Hematopoietic multipotent progenitor cell treated with erythropoietin and hydrocortisone succinate and interleukin-3 and kit ligand, for 15 days (in vitro differentiated cells): ENCODE results near the gene SPAAR.
"Not testable (repeated sequence)": the region's sequence is repeated elsewhere in the genome, so short reads cannot be mapped to it uniquely, and the experiment has no call there.

Source experiments
- DNase-seq: peaks from one replicate; pipeline ENCODE4 v3.0.0-alpha.2; 2015; ENCODE audit warnings: low spot score

SPAAR gene

DNA sequence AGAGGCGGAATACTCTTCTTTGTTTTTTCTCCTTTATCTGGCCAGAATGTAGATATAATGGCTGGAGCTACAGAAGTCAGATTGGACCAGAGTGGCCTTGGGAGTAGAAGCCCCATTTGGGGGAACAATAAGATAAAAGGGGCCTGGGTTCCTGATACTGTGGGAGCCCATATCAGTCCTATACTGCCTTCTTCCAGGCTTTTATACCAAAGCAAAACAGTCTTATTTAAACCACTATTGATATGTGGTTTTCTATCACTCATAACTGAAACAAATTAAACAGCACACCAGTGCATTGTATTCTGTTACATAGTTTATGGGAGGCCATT is 14.3 kb downstream of the SPAAR start:
- DNase-seq, result no peak

DNA sequence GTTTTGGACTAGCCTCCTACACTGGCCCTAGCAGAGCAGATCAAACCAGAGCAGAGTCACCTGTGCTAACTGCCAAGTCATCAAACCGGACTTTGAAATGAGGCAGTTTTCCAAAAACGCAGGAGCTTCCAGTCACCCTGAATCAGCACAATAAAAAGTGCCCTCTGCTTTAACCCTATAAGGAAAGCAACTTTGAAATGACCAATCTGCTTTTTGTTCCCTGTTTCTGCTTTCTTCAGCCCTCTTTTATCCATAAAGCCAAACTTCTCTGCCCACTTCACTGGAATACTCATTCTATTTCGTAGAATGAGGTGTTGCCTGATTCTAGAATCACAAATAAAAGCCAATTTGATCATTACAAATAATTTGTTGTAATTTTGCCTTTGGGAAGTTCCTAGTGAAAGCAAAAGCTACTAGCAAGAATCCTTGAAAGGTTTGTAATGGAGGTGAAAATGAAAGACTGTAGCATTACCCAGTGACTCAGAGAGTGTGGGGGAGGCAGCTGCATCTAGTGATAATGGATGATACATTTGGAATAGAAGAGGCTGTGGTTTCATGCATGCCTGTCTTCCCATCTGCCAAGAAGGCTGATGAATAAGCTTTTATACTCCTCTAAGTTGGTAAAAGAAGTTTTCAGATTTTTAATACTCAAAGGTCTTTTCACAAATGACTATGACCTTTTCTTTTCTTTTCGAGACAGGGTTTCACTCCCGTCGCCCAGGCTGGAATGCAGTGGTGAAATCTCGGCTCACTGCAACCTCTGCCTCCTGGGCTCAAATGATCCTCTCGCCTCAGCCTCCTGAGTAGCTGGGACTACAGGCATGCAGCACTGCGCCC is 14.9 kb downstream of the SPAAR start:
- DNase-seq, result peak; percentile 36

DNA sequence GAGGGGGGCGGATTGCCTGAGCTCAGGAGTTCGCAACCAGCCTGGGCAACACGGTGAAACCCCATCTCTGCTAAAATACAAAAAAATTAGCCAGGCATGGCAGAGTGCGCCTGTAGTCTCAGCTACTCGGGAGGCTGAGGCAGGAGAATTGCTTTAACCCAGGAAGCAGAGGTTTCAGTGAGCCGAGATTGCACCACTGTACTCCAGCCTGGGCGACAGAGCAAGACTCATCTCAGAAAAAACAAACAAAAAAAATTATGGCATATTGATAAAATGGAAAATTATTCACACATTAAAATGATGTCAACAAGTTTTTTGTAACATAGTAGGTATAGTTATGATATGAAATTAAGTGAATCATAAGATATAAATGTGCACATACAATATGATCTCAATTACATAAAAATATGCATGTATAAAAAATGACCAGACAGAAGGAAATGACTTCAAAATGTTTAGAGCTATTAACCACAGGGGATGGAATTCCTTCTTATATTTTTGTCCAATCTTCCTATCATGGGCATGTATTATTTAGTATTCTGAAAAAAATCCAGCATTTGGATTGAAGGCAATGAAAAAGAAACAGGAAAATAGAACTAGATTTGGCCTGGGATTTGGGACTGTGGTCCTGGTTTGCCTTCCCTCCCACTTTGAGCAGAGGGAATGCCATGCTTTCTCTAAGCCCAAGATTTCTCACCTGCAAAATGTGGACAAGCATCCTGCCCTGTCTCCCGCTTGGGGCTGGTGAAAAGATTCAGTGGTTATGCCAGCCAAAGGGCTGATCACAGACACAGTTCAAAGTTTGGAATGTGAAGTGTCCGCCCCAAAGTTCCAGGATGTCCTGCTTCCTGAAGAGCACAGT is 19.5 kb downstream of the SPAAR start:
- DNase-seq, result no peak

DNA sequence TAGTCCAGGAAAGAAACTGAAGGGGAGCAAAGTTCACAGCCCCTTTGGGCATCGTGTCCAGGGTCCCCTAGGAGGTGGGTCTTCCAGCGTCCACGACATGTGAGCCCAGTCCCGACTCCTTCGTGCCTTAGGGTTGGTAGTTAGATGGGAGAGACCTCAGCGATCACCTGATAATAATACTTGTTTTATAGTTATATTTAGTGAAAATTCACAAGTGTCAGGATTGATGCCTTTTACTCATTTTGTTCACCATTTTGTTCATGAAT is 20.1 kb downstream of the SPAAR start:
- no peak for DNase-seq

DNA sequence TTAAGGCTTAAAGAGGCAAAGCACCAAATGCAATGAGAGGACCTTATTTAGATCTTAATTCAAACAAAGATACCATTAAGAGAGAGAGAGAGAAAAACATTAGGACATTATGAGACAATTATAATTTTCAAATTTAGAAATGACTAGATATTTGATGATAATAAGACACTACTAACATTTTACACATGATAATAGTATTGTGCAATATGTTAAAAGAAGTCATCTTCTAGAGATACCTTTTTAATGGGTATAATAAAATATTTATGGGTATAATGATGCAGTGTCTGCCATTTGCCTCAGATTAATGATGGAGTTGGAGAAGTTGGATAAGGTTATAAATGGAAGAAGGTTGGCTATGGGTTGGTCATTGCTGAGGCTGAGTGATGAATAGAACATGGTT is 21.2 kb downstream of the SPAAR start:
- no peak for DNase-seq

DNA sequence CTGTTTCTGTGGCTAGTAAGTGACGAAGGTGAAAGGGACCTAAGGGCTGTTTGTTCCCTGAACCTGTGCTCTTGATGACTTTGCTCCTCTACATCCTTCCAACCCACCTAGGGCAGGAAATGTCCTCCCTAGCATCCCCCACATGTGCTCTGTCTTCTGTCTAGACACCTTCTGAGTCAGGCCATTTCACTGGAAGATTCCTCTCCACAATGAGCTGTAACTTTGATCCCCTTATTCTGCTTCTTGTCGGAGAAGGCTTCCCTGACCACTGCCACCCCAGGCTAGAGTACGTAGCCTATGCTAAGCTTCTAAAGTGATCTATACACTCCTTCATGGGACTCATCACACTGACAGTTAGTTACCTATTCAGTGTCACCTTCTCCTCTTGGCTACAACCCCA is 21.7 kb downstream of the SPAAR start:
- DNase-seq, result no peak

DNA sequence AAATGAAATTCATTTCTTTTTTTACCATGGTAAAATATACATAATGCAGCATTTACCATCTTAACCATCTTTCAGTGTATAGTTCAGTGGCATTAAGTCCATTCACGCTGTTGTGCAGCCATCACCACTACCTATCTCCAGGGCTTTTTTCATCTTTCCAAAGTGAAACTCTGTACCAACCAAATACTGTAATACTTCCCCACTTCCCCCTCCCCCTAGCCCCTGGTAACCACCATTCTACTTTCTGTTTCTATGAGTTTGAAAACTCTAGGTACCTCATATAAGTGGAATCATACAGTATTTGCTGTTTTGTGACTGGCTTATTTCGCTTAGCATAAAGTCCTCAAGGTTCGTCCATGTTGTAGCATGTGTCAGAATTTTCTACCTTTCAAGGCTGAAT is 23.4 kb downstream of the SPAAR start:
- DNase-seq, result no peak

DNA sequence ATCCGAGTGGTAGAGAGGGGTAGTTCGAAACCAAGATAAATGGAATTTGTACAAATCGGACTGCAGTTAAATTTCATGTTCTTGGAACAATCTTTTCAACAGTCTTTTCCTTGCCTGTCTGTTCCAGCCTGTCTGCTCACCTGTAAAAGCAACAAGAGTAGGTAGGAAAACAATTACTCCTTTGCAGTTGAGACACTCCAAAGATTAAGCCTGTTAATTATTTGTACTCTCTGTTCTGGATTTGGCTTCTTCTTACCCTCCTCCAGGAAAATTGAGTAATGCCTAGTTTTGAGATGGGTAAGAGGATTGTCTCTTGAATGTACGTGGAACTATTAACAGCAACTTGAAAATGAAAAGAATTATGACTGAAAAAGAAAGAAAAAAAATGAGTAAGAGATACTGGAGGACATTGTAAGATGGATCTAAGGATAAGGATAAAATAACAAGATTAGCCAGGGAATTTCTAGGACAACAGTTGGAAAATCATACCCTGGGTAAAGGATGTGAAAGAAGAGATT is 24.3 kb downstream of the SPAAR start:
- no peak for DNase-seq

DNA sequence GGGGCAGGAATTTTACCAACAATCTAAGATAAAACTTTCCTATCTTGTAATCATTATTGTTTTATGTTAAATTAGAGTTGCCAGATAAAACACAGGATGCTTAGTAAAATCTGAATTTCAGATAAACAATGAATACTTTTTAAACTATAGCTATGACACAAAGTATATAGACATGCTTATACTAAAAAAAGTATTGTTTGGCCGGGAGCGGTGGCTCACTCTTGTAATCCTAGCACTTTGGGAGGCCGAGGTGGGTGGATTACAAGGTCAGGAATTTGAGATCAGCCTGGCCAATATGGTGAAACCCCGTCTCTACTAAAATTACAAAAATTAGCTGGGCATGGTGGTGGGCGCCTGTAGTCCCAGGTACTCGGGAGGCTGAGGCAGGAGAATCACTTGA is 24.8 kb downstream of the SPAAR start:
- not testable (repeated sequence) for DNase-seq

DNA sequence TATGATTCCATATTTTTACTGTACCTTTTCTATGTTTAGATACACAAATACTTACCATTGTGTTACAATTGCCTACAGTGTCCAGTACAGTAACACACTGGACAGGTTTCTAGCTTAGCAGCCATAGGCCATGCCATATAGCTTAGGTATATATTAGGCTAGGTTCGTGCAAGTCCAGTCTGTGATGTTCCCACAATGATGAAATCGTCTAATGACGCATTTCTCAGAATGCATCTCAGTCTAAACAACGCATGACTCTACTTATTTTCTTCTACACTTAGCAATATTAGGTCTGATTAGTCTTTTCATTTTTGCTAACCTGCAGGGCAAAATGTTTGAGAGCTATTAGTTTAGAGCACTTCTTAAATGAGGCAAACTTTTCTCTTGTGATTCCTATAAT is 26.0 kb downstream of the SPAAR start:
- DNase-seq, result no peak

DNA sequence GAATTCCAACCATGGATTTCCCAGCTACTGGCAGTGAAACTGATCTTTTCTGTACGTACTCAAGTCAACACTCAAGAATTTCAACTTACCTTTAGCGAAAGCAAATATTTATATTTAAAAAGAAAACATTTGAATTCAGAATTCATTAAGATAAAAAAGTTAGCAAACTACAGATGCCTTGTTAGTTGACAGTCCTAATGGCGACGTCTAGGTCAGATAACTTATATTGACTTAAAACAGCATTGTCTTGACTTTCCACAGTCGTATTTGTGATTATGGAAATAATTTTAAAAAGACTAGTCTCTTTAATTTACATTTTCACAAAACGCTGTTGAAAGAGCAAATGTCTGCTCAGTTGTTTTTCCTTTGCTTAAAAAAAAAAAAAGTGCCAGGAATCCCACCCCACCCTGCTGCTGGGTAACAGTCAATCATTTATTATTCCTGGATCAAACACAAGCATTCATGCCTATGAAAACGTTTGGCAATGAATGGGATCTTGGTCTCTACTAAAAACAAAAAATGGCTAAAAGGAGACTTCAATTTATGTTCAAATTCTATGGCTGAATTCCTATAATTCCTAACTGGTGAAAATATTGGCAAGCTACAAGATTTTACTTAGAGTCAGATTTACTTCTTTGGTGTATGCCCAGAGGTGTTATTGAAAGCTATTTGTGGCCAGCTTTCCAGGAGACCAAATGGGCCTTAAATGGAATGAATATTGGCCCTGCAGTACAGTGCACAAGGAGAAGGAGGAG is 26.6 kb downstream of the SPAAR start:
- no peak for DNase-seq

DNA sequence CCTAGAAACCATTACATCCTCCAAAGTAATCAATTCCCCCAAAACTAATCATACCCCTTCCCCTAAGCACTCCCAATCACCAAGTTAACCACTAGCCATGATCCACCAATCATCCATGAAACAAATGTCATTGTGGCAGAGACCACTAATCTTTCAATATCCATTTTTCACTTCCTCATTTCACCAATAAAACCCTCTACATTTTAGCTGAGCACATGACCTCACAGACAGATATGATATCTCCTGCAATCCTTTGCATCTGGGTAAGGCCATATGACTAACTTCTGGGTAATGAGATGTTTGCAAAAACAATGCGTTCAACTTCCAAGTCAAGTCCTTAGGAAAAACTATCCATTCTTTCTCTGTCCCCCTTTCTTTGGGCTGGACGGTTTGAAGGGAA is 27.9 kb downstream of the SPAAR start:
- no peak for DNase-seq

DNA sequence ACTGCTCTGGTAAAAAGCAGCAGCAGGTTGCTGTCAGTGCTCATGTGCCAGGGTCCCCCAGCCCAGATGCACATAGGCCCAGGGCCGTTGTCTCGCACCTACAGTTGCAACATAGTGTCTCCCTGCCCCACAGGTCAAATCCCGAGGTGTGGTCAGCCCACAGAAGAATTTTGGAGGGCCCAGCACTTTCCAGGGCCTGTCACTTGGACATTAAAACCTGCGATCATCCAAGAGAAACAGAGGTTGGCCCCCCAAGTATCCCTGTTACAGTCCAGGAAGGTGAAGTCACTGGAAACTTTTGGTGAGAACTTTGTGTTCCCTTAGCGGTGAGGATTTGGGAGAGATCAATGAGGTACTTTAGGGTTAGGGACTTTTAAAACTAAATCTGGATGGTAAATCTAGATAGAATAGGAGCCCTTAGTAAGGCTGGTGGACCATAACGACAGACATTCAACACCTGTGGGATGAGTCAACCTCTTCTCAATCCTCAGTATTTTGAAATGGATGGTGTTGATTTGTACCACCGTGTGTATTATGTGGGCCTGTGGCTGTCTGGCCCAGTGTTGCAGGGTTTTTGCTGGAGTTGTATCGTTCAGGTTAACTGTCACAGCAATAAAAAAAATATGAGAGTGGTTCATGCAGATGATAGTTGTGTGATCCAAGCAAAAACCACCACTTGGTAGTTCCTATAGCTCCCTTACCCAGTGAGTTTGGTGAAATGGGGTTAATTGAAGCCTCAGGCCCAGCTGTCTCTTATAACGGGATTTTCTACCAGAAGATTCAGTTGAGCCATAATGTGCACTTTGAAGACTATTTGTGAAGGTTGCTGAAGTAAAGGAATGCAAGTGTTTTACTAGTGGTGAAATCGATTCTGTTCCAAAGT is 29.4 kb downstream of the SPAAR start:
- DNase-seq, result no peak

DNA sequence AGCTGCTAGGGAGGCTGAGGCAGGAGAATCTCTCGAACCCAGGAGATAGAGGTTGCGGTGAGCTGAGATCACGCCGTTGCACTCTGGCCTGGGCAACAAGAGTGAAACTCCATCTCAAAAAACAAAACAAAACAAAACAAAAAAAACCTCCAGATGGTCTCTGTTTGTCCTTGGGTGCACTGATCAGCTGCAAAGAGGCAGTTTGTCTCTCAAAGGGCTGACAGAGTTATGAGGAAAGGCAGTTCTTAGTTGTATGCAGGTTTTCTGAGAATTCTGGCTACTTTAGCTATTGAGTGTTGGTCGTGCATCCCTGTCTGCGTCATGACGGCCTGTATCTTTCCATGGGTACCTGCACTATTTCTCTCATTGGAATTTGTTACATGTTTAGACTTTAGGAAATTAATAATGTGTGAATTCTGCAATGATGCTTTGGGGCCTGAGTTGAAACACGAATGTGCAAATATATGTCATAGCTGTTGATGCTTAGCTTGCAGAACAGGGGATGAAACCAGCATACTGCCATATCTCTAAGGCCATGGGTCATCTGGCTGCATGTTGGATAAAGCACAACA is 30.5 kb downstream of the SPAAR start:
- DNase-seq, result no peak

DNA sequence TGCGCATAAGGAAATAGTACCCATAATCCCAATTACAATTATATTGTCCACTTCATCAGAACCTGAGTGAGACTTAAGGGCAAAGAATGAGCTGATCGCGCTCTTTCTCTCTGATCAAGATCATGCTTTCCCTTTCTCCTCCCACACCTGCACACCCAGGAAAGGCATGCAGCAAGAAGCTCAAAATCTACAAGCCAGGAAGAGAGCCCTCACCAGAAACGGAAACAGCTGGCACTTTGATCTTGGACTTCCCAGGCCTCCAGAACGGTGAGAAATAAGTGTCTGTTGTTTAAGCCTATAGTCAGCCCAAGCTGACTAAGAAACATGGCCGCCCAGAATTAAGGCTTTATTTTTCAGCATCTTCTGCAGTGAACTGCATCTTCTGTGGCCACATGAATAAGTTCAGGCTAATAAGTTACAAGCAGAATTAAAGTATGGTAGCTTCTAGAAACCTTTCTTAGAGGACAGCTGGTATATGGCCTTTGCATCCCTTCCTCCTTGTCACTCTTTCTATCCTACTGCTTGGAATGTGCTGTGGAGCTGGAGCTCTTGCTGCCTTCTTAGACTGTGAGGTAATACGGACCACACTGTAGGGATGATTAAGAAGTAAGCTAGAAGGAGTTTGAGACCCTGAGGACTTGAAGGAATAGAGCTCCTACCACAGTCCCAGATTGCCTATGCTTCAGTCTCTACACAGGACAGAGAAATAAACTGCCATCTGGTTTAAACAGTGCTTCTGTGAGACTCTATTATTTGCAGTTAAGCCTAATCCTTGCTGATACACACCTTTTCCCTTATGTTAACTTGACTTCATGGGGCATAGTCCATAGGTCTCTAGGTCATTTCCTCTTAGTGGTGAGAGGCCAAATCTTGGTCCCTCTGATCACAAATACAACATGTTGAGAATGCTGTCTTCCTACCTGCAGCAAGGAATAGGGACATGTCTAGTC is 31.4 kb downstream of the SPAAR start:
- DNase-seq, result no peak

DNA sequence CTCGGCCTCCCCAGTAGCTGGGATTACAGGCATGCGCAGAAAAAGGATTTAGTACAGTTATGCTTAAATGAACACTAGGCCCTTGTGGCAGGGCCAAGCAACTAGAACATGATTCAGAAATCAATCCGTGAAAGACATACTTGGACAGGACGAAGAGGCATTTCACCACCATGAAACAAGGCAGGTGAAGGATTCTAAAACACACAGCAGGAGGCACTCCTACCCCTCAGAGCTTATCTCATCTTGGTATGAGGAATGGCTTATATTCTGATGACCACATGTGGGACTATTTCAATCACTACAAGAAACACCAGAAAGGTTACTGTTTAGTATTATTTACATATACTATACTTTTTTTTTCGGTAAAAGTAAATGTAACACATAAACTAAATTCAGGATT is 33.0 kb downstream of the SPAAR start:
- DNase-seq, result no peak

DNA sequence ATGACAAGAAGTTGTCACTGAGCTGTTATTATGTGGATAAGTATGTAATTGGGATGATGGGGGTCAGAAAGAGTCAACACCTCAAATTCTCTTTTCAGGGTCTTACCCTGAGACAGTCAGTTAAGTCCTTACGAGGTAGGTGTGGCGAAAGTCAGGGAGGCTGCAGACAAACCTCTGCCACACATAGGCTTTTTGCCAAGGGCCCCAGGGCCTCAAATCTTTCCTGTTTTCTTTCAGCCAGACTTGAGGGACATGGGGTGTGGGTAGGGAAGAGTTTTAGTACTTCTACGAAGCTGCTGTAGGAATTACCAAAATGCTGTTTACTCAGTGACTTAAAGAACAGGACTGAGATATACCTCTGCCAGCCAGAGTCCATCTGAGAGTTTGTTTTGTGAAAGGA is 34.9 kb downstream of the SPAAR start:
- no peak for DNase-seq

DNA sequence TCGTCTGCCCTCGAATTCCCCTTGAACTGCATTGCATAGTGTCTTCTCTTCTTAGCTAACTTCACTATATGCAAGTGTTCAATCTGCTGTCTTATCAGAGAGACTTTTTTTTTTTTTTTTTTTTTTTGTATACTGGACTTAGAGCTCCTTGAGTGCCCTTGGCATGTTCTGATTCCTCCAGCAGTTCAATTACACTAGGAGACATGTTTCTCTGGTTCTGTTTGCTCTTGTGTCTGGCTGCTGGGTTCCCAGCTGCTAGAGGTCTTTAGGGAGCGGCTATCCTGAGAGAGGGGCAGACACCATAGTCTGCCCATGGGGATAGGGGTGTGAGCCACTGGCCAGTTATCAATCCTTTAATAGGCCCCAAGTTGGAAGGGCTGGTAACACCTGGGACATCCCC is 35.6 kb downstream of the SPAAR start:
- no peak for DNase-seq

DNA sequence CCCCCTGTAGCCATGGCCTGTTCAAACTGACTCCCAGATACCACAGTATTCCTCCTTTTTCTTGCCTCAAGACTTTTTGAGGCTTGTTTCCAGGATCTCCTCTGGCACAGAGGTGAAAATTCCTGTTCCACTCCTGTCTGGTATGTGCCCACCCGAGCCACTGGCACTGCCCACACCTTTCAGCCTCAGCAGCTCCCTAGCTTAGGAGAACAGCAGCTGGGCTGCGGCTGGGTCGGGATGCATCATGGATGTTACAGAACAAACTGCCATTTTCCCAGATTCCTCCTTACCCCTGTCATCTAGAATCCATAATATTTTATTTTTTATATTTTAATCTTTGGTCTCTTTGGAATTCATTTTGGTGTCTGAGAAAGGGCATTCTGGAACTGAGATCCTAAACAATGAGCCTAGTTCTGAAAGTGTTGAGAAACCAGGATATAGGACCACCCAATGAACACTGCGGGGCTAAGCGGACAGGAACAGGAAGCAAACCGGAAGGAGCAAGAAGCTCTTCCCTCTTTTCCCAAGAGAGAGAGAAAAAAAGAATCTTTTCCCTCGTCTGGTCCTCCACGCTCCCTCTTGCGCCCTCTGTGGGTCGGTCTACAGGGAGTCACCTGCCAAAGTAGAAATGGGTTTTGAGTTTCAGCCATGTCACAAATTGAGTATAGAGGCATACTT is 36.2 kb downstream of the SPAAR start:
- DNase-seq, result peak; percentile 40

DNA sequence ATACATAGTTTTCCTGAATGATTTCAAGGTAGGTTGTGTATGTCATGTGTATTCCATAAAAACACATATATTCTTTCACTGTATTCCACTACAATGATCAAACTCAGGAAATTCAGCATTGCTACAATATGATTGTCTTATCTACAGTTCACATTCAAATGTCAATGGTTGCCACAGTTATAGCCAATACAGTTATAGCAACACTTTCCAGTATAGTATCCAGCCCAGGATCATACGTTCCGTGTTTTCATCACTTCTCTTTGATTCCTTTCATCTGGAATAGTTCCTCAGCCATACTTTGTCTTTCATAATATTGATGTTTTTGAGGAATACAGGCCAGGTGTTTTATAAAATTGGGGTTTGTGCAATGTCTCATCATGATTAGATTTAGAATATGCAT is 39.2 kb downstream of the SPAAR start:
- no peak for DNase-seq
